Ishikawa (cell line): ENCODE measurements around the gene BTNL9.

Experiments used
- CEBPB ChIP-seq: IDR thresholded peaks from 2 replicates; pipeline ENCODE4 v1.6.1; 2012
- CREB1 ChIP-seq: IDR thresholded peaks from 2 replicates; pipeline ENCODE4 v1.6.1; 2012; ENCODE audit warnings: low read depth
- EGR1 ChIP-seq: IDR thresholded peaks from 2 replicates; pipeline ENCODE4 v1.6.1; 2012
- EP300 ChIP-seq: IDR thresholded peaks from 2 replicates; pipeline ENCODE4 v1.6.1; 2012; ENCODE audit warnings: borderline replicate concordance
- FOXM1 ChIP-seq: IDR thresholded peaks from 2 replicates; pipeline ENCODE4 v1.6.1; 2012; ENCODE audit warnings: low read depth, borderline replicate concordance
- NFIC ChIP-seq: IDR thresholded peaks from 2 replicates; pipeline ENCODE4 v1.6.1; 2012
- RAD21 ChIP-seq: IDR thresholded peaks from 2 replicates; pipeline ENCODE4 v1.6.1; 2012; ENCODE audit warnings: low read depth
- TAF1 ChIP-seq: IDR thresholded peaks from 2 replicates; pipeline ENCODE4 v1.6.1; 2012; ENCODE audit warnings: low read depth, mild to moderate bottlenecking
- TCF12 ChIP-seq: IDR thresholded peaks from 2 replicates; pipeline ENCODE4 v1.6.1; 2012; ENCODE audit warnings: low read depth
- TEAD4 ChIP-seq: IDR thresholded peaks from 2 replicates; pipeline ENCODE4 v1.6.1; 2012
- YY1 ChIP-seq: IDR thresholded peaks from 2 replicates; pipeline ENCODE4 v1.6.1; 2012; ENCODE audit warnings: low read depth
- ZBTB7A ChIP-seq: IDR thresholded peaks from 2 replicates; pipeline ENCODE4 v1.6.1; 2012; ENCODE audit warnings: low read depth
- TF ChIP-seq, protein P1 (sequence below): IDR thresholded peaks from 2 replicates; pipeline ENCODE4 v1.6.1; 2012
- TF ChIP-seq, protein P2 (sequence below): IDR thresholded peaks from 2 replicates; pipeline ENCODE4 v1.6.1; 2012
- TF ChIP-seq, protein P3 (sequence below): IDR thresholded peaks from 2 replicates; pipeline ENCODE4 v1.6.1; 2012; ENCODE audit warnings: low read depth, mild to moderate bottlenecking

The BTNL9 gene

DNA sequence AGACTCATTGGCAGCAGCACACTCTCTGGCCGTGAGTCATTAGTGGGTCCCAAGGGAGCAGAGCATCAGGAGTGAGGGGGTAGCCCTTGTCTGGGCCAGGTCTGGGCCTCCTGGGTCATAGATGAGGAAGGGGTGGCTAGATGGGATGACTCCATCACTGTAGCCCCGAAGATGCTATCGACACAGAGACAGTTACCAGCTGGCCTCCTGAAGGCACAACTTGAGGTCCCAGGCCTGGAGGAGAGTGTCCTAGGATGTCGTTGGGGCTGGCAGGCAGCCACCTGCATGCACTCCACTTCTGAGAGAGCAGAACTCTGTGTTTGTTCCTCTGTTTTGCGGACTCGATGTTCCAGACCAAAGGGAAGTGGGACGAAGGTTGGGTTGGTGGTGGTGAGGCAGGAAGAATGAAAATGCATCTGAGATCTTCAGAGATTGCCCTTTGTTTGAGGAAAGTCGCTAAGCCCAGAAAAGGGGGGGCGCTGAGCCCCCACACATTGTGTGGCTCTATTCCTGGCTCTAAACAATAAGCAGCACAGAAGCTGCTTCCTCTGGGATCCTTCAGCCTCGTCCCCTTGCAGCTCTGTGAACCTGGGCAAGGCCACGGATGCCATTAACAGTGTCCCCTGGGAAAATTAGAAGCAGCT lies 4.7 kb downstream of the BTNL9 start:
- no peak for TF ChIP-seq EP300
- TF ChIP-seq TEAD4, result no peak
- no peak for TF ChIP-seq TAF1
- TF ChIP-seq ZBTB7A, result no peak
- no peak for TF ChIP-seq CREB1
- TF ChIP-seq NFIC, result no peak
- TF ChIP-seq, protein P1, sequence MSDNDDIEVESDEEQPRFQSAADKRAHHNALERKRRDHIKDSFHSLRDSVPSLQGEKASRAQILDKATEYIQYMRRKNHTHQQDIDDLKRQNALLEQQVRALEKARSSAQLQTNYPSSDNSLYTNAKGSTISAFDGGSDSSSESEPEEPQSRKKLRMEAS, result no peak

DNA sequence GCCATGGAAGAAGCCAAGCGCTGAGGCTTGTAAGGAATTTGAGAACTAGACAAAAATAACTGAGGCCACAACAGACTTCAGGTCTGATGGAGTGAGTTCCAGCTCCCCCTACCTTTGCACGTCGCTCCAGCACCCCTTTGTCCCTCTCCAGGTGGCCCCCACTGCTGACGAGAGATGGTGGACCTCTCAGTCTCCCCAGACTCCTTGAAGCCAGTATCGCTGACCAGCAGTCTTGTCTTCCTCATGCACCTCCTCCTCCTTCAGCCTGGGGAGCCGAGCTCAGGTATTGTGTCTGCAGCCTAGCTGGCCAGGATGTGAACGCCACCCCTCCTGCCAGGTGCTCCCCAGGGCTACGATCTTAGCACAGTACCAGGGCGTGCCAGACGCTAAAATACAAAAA lies 5.2 kb downstream of the BTNL9 start:
- TF ChIP-seq TAF1 (no peak), TEAD4 (no peak), CEBPB (no peak), CREB1 (no peak), YY1 (no peak), TCF12 (no peak), FOXM1 (no peak), EGR1 (no peak), ZBTB7A (no peak), NFIC (no peak), EP300 (no peak), RAD21 (no peak)
- TF ChIP-seq, protein P1, result no peak
- TF ChIP-seq, protein P2, sequence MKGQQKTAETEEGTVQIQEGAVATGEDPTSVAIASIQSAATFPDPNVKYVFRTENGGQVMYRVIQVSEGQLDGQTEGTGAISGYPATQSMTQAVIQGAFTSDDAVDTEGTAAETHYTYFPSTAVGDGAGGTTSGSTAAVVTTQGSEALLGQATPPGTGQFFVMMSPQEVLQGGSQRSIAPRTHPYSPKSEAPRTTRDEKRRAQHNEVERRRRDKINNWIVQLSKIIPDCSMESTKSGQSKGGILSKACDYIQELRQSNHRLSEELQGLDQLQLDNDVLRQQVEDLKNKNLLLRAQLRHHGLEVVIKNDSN, result no peak
- TF ChIP-seq, protein P3, sequence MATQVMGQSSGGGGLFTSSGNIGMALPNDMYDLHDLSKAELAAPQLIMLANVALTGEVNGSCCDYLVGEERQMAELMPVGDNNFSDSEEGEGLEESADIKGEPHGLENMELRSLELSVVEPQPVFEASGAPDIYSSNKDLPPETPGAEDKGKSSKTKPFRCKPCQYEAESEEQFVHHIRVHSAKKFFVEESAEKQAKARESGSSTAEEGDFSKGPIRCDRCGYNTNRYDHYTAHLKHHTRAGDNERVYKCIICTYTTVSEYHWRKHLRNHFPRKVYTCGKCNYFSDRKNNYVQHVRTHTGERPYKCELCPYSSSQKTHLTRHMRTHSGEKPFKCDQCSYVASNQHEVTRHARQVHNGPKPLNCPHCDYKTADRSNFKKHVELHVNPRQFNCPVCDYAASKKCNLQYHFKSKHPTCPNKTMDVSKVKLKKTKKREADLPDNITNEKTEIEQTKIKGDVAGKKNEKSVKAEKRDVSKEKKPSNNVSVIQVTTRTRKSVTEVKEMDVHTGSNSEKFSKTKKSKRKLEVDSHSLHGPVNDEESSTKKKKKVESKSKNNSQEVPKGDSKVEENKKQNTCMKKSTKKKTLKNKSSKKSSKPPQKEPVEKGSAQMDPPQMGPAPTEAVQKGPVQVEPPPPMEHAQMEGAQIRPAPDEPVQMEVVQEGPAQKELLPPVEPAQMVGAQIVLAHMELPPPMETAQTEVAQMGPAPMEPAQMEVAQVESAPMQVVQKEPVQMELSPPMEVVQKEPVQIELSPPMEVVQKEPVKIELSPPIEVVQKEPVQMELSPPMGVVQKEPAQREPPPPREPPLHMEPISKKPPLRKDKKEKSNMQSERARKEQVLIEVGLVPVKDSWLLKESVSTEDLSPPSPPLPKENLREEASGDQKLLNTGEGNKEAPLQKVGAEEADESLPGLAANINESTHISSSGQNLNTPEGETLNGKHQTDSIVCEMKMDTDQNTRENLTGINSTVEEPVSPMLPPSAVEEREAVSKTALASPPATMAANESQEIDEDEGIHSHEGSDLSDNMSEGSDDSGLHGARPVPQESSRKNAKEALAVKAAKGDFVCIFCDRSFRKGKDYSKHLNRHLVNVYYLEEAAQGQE, result no peak

DNA sequence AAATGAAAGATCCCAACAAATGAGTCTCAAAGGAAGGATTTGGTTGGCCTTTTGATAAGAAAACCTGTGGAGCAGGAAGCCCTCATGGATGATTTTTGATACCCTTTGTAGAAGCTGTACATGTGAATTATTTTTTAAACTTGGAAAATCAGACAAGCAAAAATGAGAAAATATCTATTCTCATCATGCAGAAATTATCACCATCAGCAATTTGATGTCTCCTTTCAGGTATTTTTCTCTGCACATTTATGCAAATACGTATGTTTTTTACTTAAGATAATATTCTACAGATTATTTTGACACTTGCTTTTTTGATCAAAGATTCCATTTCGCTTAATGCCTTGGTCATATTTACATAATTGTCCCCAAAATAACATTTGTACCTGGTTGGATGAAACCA lies 7.2 kb downstream of the BTNL9 start:
- TF ChIP-seq, protein P3, result no peak
- no peak for TF ChIP-seq FOXM1
- no peak for TF ChIP-seq ZBTB7A
- TF ChIP-seq, protein P2, result no peak
- TF ChIP-seq NFIC, result no peak
- no peak for TF ChIP-seq EP300
- no peak for TF ChIP-seq TCF12
- TF ChIP-seq RAD21, result no peak

DNA sequence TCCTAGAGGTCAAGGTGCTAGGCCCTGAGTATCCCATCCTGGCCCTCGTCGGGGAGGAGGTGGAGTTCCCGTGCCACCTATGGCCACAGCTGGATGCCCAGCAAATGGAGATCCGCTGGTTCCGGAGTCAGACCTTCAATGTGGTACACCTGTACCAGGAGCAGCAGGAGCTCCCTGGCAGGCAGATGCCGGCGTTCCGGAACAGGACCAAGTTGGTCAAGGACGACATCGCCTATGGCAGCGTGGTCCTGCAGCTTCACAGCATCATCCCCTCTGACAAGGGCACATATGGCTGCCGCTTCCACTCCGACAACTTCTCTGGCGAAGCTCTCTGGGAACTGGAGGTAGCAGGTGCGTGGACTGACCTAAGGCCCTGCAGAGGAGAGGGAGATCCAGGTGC lies 7.9 kb downstream of the BTNL9 start:
- no peak for TF ChIP-seq ZBTB7A
- TF ChIP-seq TAF1, result no peak
- no peak for TF ChIP-seq EP300
- TF ChIP-seq, protein P3, result no peak
- TF ChIP-seq NFIC, result no peak
- no peak for TF ChIP-seq EGR1
- TF ChIP-seq CREB1, result no peak
- TF ChIP-seq, protein P1, result no peak

DNA sequence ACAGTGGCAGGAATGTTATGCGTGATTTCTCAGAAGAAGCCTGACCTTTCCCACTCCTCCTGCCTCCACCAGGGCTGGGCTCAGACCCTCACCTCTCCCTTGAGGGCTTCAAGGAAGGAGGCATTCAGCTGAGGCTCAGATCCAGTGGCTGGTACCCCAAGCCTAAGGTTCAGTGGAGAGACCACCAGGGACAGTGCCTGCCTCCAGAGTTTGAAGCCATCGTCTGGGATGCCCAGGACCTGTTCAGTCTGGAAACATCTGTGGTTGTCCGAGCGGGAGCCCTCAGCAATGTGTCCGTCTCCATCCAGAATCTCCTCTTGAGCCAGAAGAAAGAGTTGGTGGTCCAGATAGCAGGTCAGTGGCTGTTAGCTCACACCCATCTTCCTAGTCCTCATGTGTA lies 9.9 kb downstream of the BTNL9 start:
- no peak for TF ChIP-seq ZBTB7A
- TF ChIP-seq TAF1, result no peak
- TF ChIP-seq, protein P3, result no peak
- TF ChIP-seq EGR1, result no peak
- TF ChIP-seq CEBPB, result no peak
- no peak for TF ChIP-seq EP300
- TF ChIP-seq, protein P2, result no peak
- TF ChIP-seq YY1, result no peak
- TF ChIP-seq TCF12, result no peak
- TF ChIP-seq CREB1, result no peak
- TF ChIP-seq FOXM1, result no peak
- TF ChIP-seq NFIC, result no peak
- TF ChIP-seq, protein P1, result no peak
- no peak for TF ChIP-seq RAD21
- no peak for TF ChIP-seq TEAD4
